Activated CD8-positive, alpha-beta memory T cell treated with anti-CD3 and anti-CD28 coated beads for 24 hours (primary cell): ENCODE data around the gene LAYN.

Source experiments
- DNase-seq: peaks from one replicate; pipeline ENCODE4 v3.0.0-alpha.2; 2020

The LAYN gene

GRCh38 chr11:111531687-111532364 lies 8.7 kb upstream of the LAYN start:
- DNase-seq = peak; percentile 78

- DNase-seq = no peak
Measured at GRCh38 chr11:111532365-111532709, 8.2 kb upstream of the LAYN start.

GRCh38 chr11:111535281-111535680 lies 5.2 kb upstream of the LAYN start:
- DNase-seq = no peak

GRCh38 chr11:111537336-111537860 lies 3.1 kb upstream of the LAYN start:
- DNase-seq = no peak

GRCh38 chr11:111538407-111539114 lies 2.0 kb upstream of the LAYN start:
- DNase-seq = no peak

GRCh38 chr11:111539426-111540113 lies 950 bp upstream of the LAYN start:
- DNase-seq = peak; percentile 71

GRCh38 chr11:111540937-111541253 lies 375 bp downstream of the LAYN start:
- no peak for DNase-seq

GRCh38 chr11:111541254-111542061 lies 938 bp downstream of the LAYN start:
- peak; percentile 69 for DNase-seq

GRCh38 chr11:111542606-111543275 lies 2.2 kb downstream of the LAYN start:
- DNase-seq = no peak

GRCh38 chr11:111548525-111548924 lies 8.0 kb downstream of the LAYN start:
- DNase-seq = no peak

GRCh38 chr11:111549196-111549868 lies 8.8 kb downstream of the LAYN start:
- no peak for DNase-seq

- no peak for DNase-seq
Measured at GRCh38 chr11:111549869-111550203, 9.3 kb downstream of the LAYN start.

- no peak for DNase-seq
Measured at GRCh38 chr11:111550258-111550657, 9.7 kb downstream of the LAYN start.

GRCh38 chr11:111554532-111554931 lies 14.0 kb downstream of the LAYN start:
- no peak for DNase-seq

GRCh38 chr11:111555255-111555654 lies 14.7 kb downstream of the LAYN start:
- DNase-seq = no peak

GRCh38 chr11:111557425-111558111 lies 17.0 kb downstream of the LAYN start:
- DNase-seq = no peak

GRCh38 chr11:111559800-111560464 lies 19.4 kb downstream of the LAYN start:
- DNase-seq = no peak

GRCh38 chr11:111560800-111561199 lies 20.3 kb downstream of the LAYN start:
- no peak for DNase-seq

GRCh38 chr11:111561306-111561705 lies 20.8 kb downstream of the LAYN start:
- DNase-seq = no peak

GRCh38 chr11:111561791-111562325 lies 21.3 kb downstream of the LAYN start:
- no peak for DNase-seq
